ENCODE results near the gene MEX3B. TPM values are rescaled to one million over a fixed set of nuclear protein-coding genes. Genes with fewer than 3 reads are reported as not detected.

Gene MEX3B
- polyA plus RNA-seq, 1 of the 3 experiments (the other 2 are of a cell fraction): 9.3 TPM

- Histone ChIP-seq H3K27ac (ENCODE audit: low read depth in 2 of 2, low read length in 1 of 2) (peak overlapping the region; percentile 88 to 96; a peak in 3 of 4 replicates), H3K4me3 (ENCODE audit: low read depth in 2 of 2, low read length in 1 of 2) (peak overlapping the region; percentile 94 to 95), H4K20me1 (ENCODE audit: insufficient read depth) (peaks cover 39% of the 10 kb centered on the region), H2AFZ (ENCODE audit: low read depth) (no peak overlapping the region), H3K36me3 (replicated peaks in 1 of 2; ENCODE audit: control insufficient read depth in 1 of 2, insufficient read depth in 2 of 2, low read length in 1 of 2) (peaks cover 22 to 25% of the 10 kb centered on the region in 2 experiments), H3K4me1 (ENCODE audit: control insufficient read depth in 1 of 2, insufficient read depth in 2 of 2, low read depth in 1 of 2, low read length in 1 of 2) (peaks cover 6 to 32% of the 10 kb centered on the region in 2 experiments; a peak in 2 of 4 replicates), H3K9me2 (no peaks in the 10 kb centered on the region), H3K79me2 (ENCODE audit: insufficient read depth) (peaks cover 43% of the 10 kb centered on the region), H3K9ac (peak overlapping the region; percentile 94; the same call in 1 of the 2 replicates), H3K27me3 (ENCODE audit: insufficient read depth) (no peaks in the 10 kb centered on the region), H3F3A (replicated peaks; ENCODE audit: insufficient read depth) (peaks cover 24% of the 10 kb centered on the region), H3K9me3 (no peaks in the 10 kb centered on the region), H3K4me2 (peak overlapping the region; percentile 92)
- 55% methylated on average over 21 of the region's 47 CpGs for WGBS (ENCODE audit: low lambda C conversion rate)
- peak; percentile 69 for DNase-seq
- ChIA-PET CTCF (interaction anchor here (0.6 to 3.0 kb wide), 23 partner anchors 10 to 635 kb away, joined by 3 to 9 read pairs (median 4); no protein-coding TSS in a partner anchor), POLR2A (interaction anchor here (1.0 to 1.1 kb wide), 2 partner anchors 289 to 291 kb away, joined by 3 read pairs; no protein-coding TSS in a partner anchor)
- TF ChIP-seq CTCF (IDR thresholded peaks at IDR 0.05): no peak; the same call in 1 of the 2 replicates
- TF ChIP-seq GATA2 (CRISPR knock-in tag; IDR thresholded peaks at IDR 0.05): no peak
- TF ChIP-seq FOSL2 (IDR thresholded peaks at IDR 0.05; ENCODE audit: borderline replicate concordance, low read depth): no peak
- TF ChIP-seq RAD21 (IDR thresholded peaks at IDR 0.05; ENCODE audit: low read length): peak; percentile 31
- peak; percentile 20; the same call in 1 of the 2 replicates for TF ChIP-seq SMC3 (IDR thresholded peaks at IDR 0.05; ENCODE audit: low read depth, low read length)
- TF ChIP-seq EZH2phosphoT487 (IDR thresholded peaks at IDR 0.05; ENCODE audit: borderline replicate concordance, low read depth): no peak
- TF ChIP-seq RCOR1 (IDR thresholded peaks at IDR 0.05; ENCODE audit: low read length): no peak
- no peak; the same call in 1 of the 2 replicates for TF ChIP-seq MXI1 (IDR thresholded peaks at IDR 0.05; ENCODE audit: low read depth, low read length)
- TF ChIP-seq NRF1 (IDR thresholded peaks at IDR 0.05; ENCODE audit: low read depth, low read length): no peak
- no peak for TF ChIP-seq RXRA (IDR thresholded peaks at IDR 0.05; ENCODE audit: borderline replicate concordance, low read depth)
- TF ChIP-seq NFIC (IDR thresholded peaks at IDR 0.05; ENCODE audit: borderline replicate concordance): no peak
- no peak for TF ChIP-seq YY1 (IDR thresholded peaks at IDR 0.05; ENCODE audit: low read depth)
- TF ChIP-seq, protein P1, sequence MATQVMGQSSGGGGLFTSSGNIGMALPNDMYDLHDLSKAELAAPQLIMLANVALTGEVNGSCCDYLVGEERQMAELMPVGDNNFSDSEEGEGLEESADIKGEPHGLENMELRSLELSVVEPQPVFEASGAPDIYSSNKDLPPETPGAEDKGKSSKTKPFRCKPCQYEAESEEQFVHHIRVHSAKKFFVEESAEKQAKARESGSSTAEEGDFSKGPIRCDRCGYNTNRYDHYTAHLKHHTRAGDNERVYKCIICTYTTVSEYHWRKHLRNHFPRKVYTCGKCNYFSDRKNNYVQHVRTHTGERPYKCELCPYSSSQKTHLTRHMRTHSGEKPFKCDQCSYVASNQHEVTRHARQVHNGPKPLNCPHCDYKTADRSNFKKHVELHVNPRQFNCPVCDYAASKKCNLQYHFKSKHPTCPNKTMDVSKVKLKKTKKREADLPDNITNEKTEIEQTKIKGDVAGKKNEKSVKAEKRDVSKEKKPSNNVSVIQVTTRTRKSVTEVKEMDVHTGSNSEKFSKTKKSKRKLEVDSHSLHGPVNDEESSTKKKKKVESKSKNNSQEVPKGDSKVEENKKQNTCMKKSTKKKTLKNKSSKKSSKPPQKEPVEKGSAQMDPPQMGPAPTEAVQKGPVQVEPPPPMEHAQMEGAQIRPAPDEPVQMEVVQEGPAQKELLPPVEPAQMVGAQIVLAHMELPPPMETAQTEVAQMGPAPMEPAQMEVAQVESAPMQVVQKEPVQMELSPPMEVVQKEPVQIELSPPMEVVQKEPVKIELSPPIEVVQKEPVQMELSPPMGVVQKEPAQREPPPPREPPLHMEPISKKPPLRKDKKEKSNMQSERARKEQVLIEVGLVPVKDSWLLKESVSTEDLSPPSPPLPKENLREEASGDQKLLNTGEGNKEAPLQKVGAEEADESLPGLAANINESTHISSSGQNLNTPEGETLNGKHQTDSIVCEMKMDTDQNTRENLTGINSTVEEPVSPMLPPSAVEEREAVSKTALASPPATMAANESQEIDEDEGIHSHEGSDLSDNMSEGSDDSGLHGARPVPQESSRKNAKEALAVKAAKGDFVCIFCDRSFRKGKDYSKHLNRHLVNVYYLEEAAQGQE (IDR thresholded peaks at IDR 0.05; ENCODE audit: low read depth, low read length): no peak
- no peak for TF ChIP-seq ZBTB33 (IDR thresholded peaks at IDR 0.05; ENCODE audit: borderline replicate concordance, low read depth)
These were observed 2.6 kb downstream of the MEX3B start for GRCh38 chr15:82043130-82043673.
